ENCODE results near the gene GPHN.

Gene GPHN

DNA sequence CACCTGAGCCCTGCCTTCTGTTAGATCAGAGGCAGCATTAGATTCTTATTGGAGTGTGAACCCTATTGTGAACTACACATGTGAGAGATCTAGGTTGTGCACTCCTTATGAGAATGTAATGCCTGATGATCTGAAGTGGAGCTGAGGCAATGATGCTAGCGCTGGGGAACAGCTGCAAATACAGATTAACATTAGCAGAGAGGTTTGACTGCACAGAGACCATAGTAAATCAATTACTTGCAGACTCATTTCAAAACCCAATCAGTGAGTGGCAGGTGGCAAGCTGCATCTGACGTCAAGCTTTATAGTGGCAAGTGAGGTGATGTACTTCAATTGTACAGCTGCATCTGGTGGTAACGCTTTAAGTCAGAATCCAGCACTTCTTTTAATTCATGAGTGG is 141.6 kb downstream of the GPHN start:
- peak; percentile 57 for DNase-seq (ENCODE audit: low read depth)
- TF ChIP-seq CTCF (IDR thresholded peaks at IDR 0.05; ENCODE audit: low read depth, low read length, missing control alignments) = no peak

DNA sequence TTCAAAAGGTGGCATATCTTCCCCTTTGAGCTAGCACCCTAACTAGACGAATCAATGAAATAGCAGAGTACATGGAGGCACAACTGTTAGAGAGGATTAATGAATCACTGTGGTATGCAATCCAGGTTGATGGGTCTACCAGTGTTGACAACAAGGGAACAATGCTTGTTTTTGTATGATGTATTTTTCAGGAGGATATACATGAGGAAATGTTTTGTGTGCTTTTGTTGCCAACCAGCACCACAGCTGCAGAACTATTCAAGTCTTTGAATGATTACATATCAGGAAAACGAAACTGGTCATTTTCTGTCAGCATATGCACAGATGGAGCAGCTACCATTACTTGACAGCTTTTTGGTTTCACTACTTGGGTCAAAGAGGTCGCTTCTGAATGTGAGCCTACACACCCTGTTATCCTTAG is 142.6 kb downstream of the GPHN start:
- peak; percentile 67 for DNase-seq (ENCODE audit: low read depth)
- no peak for TF ChIP-seq CTCF (IDR thresholded peaks at IDR 0.05; ENCODE audit: low read depth, low read length, missing control alignments)
- no peak overlapping the region for H3K4me3 ChIP-seq (ENCODE audit: low read depth, low read length)

More for the DNA sequence above, 141.6 kb downstream of the GPHN start:
- no peak overlapping the region for H3K4me3 ChIP-seq (ENCODE audit: low read depth, low read length)

DNA sequence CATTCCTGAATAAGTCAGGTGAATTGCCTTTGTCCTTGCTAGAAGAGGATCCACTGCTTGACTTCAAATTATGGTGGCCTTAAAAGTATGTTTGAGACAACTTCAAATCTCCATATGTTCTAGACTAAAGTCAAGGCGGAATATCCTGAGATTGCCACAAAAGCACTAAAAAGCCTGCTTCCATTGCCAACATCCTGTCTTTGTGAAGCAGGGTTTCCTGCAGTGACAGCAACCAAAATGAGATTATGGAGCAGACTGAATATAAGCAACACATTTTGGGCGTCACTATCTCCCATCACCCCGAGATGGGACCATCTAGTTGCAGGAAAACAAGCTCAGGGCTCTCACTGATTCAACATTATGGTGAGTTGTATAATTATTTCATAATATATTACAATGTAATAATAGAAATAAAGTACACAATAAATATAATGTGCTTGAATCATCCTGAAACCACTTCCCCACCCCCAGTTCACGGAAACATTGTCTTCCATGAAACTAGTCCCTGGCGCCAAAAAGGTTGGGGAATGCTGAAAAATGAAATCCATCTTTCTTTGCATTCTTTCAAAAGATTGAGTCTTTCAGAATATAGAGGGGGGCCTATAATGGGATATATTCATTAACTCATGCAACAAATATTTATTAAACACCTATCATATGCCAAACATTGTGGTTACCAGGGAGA is 143.7 kb downstream of the GPHN start:
- DNase-seq (ENCODE audit: low read depth) = no peak
- TF ChIP-seq CTCF (IDR thresholded peaks at IDR 0.05; ENCODE audit: low read depth, low read length, missing control alignments) = no peak
- no peak overlapping the region for H3K4me3 ChIP-seq (ENCODE audit: low read depth, low read length)

- H3K4me3 ChIP-seq (ENCODE audit: low read depth, low read length) = no peak overlapping the region
- TF ChIP-seq CTCF (IDR thresholded peaks at IDR 0.05; ENCODE audit: low read depth, low read length, missing control alignments) = no peak
- DNase-seq (ENCODE audit: low read depth) = no peak
Measured at GRCh38 chr14:66652525-66653106, 144.7 kb downstream of the GPHN start.

GRCh38 chr14:66657780-66658179 is 149.8 kb downstream of the GPHN start:
- no peak for TF ChIP-seq CTCF (IDR thresholded peaks at IDR 0.05; ENCODE audit: low read depth, low read length, missing control alignments)
- DNase-seq (ENCODE audit: low read depth) = no peak
- no peak overlapping the region for H3K4me3 ChIP-seq (ENCODE audit: low read depth, low read length)

GRCh38 chr14:66662374-66662773 is 154.4 kb downstream of the GPHN start:
- peak; percentile 36 for TF ChIP-seq CTCF (IDR thresholded peaks at IDR 0.05; ENCODE audit: low read depth, low read length, missing control alignments)
- H3K4me3 ChIP-seq (ENCODE audit: low read depth, low read length) = no peak overlapping the region
- DNase-seq (ENCODE audit: low read depth) = no peak

GRCh38 chr14:66677780-66678179 is 169.8 kb downstream of the GPHN start:
- no peak overlapping the region for H3K4me3 ChIP-seq (ENCODE audit: low read depth, low read length)
- TF ChIP-seq CTCF (IDR thresholded peaks at IDR 0.05; ENCODE audit: low read depth, low read length, missing control alignments) = no peak
- DNase-seq (ENCODE audit: low read depth) = no peak

Data from GM12864 (cell line).